LHCN-M2 (cell line): ENCODE results near the gene CTRB1. TPM values are rescaled to one million over a fixed set of nuclear protein-coding genes. Genes with fewer than 3 reads are reported as not detected.
"Not testable (repeated sequence)": the region's sequence is repeated elsewhere in the genome, so short reads cannot be mapped to it uniquely, and the experiment has no call there.

Source experiments
- DNase-seq: peaks from one replicate; pipeline ENCODE4 v3.0.0-alpha.2; 2012; ENCODE audit warnings: low read depth
- total RNA-seq: library from RNA; depleted of rRNA; stranded (reverse); fragments of >200 nt; gene quantifications from 2 replicates; pipeline ENCODE4 v1.2.3, GENCODE V29; 2014

The CTRB1 gene
- total RNA-seq, 1 experiment from 2014 or later, result not detected

DNA sequence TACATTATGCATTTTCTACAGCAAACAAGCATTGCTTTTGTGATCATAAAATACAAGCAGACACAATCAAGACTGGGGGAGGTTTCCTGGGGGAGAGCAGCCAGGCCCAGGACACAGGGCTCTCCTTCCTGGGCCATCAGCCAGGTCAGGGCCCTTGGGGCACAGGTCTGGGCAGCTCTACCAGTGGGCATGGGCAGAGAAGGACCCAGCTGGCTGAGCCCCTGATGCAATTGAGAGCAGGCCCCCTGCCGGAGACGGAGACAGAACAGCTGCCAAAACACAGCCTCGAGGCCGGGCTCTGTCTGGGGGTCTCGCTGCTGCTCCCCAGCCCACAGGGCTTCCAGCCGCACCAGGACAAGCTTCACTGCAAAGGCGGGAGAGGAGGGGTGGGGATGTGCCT lies 21.8 kb downstream of the CTRB1 start:
- DNase-seq, result not testable (repeated sequence)

DNA sequence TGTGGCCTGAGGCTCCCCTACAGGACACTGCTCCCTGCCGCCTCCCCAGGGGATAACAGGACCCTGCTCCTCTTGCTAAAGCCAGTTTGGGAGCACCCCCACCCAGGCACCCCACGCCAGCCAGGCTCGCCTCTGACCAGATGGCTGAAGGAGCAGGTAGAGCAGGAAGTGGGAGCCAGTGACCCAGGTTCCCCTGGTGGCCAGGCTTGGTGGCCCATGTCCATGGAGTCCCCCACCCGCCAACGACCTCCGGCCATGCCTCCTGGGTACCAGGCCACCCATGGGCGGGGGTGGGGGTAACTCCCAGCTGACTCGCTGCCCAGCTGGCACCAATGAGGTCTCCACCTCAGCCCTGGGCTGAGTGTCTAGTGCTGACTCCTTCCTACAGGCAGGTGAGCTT lies 22.6 kb downstream of the CTRB1 start:
- DNase-seq, result no peak

DNA sequence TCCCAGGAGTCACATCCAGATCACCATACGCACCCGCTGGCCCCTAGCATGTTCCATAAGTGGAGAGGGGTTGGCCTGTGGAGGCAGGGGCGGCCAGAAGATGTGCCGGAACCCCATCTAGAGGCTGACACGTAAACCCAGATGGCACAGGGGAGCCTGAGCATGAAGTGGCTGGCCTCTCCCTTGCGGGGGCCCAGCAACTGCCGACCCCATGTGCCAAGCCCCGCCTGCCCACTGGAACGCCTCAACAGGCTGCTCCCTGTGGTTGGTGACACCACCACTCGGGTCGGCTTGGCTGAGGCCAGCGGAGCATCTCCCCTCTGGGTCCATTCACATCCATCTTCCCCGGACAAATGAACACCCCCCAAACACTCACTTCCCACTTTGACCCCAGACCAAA lies 23.2 kb downstream of the CTRB1 start:
- DNase-seq, result no peak

DNA sequence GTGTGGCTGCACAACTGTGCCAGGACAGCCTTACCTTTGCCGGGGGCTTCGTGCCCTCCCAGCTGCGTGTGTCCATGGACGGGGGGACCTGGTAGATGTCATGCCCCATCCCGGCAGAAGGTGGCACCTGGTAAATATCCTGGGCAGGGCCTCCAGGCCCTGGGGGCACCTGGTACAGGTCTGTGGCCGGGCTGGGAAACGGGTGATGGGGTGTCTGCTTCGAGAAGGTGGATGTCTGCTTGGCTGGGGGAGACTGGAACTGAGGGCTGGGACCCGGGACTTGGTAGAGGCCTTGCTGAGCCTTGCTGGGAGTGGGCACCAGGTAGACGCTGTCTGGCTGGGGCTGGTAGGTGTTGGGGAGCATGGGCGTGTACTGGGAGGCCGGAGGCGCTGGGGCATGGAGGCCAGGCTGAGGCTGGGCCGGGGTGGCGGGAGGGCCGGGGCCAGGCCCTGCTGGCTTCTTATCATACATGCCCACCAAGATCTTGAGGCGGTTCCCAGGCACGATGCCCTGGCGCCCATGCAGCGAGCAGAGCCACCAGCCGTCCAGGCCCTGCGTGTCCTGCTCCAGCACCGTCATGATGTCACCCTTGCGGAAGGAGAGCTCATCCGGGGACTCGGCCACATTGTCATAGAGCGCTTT lies 23.8 kb downstream of the CTRB1 start:
- DNase-seq, result not testable (repeated sequence)

DNA sequence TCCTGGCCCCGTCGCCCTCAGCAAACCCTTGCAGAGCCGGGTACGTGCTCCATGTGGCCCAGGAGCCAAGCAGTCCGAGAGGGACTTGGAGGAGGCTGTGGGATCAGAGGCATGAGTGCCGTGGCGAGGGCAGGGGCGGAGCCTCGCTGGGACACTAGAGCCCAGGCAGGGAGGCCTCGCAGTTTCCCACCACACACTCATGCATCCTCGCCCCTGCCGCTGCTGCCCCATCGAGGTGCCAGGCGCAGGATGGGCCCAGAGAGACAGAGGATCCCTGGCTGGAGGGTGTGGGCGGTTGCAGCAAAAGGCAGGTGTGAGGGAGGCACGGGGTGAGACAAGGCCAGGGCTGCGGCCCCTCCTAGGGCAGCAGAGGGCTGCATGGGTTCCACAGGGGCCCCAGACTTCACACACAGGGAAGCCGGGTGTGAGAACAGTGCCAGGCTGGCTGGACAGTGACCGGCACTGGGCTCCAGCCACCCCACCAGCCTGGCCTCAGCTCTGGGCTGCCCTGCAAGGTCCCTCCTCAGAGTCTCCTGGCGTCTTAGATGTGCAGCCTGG lies 25.0 kb downstream of the CTRB1 start:
- DNase-seq, result no peak

DNA sequence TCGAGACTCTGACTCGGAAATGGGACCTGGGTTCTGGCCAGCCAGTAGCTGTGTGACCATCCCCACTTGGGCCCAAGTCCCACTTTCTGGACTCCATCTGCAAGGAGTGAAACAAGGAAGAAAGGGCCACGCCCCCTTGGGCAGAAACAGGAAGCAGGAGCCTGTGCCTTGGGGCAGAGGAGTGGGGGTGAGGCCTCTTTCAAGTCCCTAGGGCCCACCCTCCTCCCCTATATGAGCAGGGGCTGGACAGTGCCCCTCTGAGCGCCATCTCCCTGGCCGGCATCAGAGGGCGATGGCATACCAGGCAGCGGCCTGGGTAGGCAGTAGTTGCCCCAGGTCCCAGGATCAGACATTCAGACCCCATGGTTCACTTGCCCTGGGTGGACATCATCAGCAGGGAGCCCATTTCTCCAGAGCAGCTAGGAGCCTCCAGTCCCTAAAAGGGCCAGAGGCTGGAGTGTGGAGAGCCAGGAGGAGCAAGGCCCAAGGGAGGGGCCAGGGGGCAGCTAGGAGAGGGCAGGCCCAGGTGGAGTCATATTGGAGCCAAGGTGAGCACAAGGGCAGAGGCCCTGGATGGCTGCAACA lies 25.5 kb downstream of the CTRB1 start:
- no peak for DNase-seq

DNA sequence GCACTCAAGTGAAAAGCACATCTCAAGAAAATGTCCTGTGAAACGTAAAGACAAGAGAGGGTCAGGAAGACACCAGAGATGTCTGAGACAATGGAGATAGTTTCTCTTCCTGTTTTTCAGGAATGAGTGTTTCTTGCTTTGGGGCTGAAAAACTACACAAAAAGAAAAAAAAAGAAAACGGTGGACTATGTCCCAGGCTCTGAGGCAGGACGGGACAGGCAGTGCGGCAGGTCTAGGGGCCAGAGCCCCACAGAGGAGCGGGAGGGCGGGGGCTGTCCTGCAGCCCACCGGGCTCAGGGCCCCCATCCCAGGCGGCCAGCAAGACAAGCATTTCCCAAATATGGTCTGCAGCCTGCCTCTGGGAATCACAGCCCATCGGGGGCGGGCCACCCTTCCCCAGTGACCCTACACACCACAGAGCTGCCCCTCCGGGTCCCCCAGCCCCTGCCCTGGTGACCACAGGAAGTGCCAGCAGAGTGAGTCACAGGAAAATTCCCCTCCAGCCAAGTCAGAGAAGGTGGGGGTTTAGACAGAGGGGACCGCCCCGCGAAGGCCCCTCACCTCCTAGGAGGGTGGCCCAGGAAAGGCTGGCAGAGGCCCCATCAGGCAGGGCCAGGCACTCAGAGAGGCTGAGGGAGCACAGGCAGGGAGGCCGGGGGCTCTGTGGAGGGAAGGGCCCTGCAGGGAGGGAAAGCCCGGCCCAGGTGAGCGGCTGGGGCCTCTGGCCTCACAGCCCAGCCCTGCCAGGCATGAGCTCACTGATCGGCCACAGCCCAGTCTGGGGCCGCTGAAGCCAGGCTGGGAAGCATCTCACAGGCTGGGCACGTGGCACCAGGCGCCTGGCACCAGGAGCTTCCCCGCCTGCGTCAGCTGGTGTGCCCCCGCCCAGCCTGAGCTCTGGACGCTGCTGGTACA lies 26.3 kb downstream of the CTRB1 start:
- peak; percentile 98 for DNase-seq

DNA sequence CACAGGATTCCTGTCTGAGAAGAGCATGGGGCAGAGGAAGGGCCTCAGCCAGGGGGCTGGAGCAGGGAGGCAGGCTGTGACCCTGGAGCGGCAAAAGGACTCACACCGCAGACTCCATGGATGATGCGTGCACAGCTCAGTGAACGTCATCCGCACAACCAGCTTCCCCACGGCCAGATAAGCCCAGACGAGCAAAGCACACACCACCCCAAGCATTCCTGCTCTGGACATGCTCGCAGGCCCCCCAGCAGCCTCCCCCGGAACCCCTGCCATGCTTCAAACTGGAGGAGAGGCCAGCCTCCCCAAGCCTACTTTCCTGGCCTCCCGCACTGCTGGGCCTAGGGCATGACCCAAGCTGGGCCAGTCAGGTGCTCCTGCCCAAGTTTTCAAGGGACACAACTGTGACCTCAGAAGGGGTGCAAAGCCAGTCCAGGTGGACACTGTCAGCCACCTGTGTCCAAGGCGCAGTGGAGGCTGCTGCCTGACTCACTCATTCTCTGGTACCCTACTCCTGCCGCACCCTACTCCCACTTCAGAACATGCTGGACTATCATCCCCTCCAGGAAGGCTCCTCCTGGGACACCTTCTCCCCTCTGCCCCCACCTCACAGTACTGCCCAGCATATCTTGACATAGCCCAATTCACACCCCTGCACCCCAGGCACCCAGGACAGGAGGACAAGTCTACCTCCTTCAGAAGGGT lies 27.9 kb downstream of the CTRB1 start:
- no peak for DNase-seq

DNA sequence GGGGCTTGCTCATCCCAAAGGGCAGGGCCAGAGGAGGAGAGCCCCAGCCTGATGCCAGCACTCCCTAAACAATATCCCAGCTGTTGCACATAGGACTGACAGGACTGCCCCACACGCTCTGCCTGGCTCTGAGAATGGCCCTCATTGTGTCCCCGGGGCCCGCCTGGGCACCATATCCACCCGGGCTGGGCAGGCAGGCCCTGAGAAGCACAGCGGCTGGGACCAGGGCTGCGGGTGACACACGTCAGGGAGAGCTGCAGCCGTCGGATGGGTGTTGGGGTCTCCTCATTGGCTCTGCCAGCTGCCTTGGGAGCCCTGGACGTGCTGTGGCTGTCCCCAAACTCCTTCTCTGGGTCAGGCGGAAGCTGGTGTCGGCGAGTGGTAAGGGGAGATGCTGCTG lies 28.5 kb downstream of the CTRB1 start:
- DNase-seq, result no peak

DNA sequence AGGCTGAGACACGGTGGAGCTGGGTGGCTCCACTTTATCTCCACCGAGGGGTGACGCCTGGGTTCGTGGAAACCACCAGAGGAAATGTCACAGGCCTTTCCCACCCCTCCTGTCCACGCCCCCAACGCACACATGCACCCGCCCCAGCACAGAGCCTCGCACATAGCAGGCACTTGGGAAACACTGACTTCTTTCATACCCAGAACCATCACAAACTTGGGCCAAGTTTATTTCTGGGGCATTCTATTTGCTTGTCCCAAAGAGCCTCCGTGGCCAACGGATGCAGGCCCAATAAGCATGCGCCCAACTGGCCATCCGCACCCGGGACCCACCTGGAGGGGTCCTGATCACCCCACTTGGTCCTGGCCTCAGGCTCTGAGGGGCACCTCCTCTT lies 29.4 kb downstream of the CTRB1 start:
- DNase-seq, result no peak

DNA sequence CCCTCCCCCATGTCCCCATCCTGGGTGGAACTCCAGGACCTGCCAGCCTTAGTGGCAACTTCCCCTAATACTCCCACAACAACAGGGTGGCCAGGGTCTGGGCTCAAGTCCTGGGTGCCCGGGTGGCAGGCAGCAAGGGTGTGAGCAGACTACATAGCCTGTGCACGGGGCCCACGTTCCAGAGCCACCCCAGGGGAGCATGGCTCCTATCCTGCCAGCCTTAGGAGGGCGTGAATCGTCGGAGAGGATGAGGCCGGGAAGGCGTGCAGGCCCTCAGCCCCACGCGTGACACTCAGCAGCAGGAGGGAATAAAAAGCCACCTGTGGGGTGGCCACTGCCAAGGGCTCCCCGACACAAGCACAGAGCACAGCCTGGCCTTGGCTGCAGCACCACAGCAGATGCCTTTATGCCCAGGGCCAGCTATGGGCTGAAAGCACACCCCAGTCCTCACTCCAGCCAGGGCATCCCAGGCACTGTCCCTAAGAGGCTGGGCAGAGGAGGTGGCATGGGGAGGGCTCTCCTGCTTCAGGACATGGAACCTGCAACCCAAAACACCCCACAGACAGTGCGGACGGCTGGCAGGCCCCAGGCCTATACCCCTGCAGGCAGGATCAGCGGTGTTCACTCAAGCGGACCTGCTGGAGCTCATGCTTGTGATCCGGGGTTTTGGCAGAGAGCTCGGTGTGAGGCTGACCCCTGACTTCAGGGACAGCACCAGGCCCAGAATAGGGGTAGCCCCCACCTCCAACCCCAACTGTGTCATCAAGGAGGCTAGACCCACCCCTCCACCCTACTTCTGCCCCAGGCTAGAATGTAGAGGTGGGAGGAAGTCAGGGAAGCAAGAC lies 30.0 kb downstream of the CTRB1 start:
- DNase-seq, result no peak

DNA sequence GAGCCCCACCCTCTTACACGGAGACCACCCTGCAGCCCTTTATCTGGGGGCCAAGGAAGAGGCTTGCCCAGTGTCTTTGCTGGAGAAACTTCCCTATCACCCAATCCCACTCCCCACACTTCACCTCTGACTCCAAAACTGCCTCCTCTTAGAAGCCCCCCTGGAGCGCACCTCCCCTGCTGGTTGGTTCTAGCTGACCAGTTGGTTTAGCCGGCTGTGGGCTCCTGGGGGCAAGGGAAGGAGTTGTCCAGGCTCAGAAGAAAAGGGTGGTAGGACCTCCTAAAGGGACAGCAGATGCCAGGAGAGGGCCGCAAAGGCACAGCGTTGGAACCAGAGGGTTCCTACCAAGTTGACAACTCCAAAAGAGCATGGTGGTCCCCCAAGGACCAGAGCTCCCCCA lies 30.7 kb downstream of the CTRB1 start:
- DNase-seq, result no peak

DNA sequence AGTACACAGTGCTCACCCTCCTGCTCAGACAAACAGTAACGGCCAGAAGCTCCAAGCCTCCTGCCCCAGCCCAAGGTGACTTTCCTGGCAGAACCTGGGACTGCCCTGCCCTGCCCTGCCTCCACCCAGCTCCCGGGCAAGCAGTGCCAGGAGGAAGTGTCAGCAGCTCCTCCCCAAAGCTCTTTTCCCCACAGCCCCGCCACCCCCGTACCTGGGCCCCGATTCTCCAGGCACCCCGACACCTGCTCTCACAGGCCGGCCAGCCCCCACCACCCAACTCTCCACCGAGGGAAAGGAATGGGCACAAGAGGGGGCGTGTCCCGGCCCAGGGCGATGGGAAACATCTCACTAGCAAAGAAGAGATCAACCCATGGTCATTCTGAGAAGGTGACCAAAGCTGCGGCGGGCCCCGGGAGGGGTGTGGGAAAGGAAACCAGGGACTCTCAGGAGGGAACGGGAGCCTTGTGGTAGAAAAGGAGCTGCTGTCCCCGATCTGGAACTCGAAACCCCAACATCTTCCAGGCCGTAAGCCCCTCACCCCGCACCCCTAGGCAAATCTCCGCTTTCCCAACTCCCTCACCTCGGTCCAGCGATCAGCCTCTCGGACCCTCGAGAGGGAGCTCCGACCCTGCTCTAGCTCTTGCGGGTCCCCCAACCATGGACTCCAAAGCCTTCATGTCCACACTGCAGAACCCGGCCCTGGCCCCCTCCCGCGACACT lies 31.5 kb downstream of the CTRB1 start:
- no peak for DNase-seq

DNA sequence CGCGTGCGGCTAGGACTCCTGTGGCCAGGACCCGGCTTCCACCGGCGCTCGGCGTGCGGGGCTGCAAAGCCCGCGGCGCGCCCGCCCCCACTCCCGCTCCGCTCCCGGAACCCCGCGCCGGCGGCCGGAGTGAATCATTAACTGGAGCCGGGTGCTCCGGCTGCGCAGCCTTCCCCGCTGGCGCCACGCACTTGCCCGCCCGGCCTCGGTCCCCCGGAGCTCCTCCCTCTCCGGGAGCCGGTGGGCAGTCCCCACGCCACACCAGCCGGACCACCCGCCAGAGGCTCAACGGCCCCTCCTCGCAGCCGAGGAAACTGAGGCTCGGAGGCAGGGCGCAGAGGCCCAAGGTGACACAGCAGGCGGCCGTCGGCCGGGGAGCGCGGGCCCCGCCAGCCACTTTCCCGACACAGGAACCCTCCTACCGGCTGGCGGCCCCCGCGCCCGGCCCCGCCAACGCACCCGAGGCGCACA lies 32.1 kb downstream of the CTRB1 start:
- DNase-seq, result no peak

DNA sequence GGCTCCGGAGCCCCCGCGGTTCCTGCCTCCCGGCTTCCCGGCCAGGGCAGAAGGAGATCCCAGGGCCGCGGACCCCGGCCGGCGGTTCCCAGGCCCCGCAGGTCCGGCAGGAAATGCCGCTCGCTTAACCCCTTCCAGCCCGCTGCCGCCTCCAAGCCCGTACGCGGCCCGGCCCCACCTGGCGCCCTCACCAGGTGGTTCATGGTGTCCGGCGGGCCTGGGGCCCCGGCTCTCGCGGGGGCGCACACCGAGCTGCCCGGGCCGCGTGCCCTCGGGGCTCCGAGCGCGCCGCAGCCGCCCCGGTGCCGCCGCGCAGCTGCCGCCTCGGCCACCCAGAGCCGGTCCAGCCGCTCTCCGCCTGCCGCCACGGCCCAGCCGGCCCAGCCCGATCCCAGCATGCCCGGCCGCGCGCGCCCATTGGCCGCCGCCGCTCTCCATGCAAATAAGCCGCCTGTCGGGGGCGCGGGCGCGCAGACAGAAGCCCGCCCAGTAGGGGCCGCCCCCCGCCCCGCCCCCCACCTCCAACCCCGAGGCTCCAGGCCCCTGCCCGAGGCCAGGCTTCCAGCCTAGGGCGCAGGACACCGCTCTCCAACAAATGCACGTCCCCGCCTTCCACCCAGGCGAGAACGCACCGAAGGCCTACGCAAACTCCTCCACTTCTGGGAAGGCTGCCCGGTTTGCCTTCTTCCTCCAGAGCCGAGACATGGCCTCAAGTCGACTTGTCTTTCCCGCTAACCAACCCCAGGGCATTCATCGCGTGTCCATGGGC lies 32.7 kb downstream of the CTRB1 start, which contains the start of gene BCAR1:
Gene BCAR1 (minus strand): TSS at position 345 of the 769 bp plus-strand sequence. CDS start 142 bp downstream, at position 203.
- peak; percentile 79 for DNase-seq

DNA sequence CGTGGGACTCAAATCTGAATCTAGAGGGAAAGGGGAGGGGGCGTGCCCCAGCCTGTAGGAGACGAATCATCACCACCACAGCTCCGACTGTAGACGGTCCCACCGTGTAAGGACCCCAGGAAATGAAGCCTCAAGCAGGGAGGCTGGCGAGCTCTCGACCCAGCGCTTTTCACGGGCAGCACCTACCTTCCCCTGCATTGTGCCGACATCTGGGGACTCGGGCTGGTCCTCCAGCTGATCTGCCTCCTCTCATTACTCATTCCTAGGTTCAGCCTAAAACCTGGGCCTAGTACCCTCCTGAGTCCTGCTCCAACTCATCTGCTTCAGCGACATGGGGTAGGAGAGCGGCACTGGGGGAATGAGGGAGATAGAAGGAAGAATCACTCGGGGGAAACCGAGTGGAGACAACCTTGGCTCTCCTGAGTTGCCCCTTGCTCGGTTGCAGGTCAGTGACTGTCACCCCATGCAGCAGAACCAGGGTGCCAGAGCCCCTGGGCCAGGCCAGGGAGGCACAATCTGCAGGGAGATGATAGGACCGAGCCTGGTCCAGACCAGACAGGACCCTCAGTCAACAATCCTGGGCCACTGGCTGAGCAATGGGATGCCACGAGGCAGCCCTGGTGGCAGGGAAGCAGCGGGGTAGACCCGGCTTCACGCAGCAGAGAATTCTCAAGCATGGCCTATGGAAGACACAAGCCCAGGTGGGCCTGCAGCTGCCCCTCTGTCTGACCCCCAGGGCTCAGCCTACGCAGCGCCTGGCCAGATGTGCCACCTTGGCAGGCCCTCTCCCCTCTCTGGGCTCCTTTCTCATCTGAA lies 33.5 kb downstream of the CTRB1 start:
- DNase-seq, result no peak

DNA sequence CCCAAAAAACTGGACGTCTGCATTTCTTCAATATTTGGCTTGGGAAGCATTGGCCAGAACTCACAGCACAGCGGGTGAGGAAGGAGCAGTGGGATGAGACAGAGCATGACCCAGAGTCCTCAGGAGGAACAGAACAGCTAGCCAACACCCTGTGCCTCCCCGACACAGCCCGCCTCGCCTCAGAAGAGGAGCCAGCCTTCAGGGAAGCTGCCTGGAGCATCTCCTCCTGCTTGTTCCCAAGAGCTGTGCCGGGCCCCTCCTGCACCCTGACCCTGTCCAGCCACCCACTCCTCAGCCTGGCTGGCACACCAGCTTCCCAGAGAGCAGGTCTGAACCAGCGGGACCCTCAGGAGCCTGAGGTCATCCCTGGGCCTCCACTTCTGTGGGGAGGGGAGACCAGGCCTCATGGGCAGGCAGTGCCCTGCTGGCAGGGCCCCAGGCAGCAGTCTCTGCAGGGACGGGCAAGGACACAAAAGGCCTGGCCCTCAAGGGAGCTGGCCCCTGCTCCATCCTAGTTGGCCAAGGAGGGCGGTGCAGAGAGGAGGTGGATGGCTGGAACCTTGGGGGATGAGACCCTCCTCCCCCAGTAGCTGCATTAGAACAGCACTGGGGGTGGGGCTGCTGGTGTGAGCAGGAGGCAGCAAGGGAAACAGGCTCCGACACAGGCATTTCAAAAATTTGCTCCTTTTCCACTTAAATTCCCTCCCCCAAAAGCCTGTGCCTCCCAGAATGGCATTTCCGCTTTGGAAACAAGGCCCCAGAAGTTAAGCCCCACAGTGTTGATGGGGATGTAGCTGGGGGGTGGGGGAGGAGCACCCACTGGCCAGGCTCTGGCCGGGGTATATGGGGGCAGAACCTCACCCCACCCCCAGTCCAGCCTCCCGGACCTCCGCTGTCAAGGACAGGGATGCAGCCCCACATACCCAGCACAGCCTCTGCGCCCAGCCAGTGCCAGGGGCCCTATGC lies 34.4 kb downstream of the CTRB1 start:
- DNase-seq, result no peak
